Measurements from ENCODE around the gene TTC19. TPM values are rescaled to one million over a fixed set of nuclear protein-coding genes. Genes with fewer than 3 reads are reported as not detected.

The TTC19 gene
- total and polyA plus RNA-seq, 2 experiments from 2014 or later: 30.3 to 93.5 TPM

- TF ChIP-seq, protein P1, sequence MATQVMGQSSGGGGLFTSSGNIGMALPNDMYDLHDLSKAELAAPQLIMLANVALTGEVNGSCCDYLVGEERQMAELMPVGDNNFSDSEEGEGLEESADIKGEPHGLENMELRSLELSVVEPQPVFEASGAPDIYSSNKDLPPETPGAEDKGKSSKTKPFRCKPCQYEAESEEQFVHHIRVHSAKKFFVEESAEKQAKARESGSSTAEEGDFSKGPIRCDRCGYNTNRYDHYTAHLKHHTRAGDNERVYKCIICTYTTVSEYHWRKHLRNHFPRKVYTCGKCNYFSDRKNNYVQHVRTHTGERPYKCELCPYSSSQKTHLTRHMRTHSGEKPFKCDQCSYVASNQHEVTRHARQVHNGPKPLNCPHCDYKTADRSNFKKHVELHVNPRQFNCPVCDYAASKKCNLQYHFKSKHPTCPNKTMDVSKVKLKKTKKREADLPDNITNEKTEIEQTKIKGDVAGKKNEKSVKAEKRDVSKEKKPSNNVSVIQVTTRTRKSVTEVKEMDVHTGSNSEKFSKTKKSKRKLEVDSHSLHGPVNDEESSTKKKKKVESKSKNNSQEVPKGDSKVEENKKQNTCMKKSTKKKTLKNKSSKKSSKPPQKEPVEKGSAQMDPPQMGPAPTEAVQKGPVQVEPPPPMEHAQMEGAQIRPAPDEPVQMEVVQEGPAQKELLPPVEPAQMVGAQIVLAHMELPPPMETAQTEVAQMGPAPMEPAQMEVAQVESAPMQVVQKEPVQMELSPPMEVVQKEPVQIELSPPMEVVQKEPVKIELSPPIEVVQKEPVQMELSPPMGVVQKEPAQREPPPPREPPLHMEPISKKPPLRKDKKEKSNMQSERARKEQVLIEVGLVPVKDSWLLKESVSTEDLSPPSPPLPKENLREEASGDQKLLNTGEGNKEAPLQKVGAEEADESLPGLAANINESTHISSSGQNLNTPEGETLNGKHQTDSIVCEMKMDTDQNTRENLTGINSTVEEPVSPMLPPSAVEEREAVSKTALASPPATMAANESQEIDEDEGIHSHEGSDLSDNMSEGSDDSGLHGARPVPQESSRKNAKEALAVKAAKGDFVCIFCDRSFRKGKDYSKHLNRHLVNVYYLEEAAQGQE (IDR thresholded peaks at IDR 0.05; ENCODE audit: unreplicated experiment): no peak
- TF ChIP-seq JUNB (IDR thresholded peaks at IDR 0.05; ENCODE audit: unreplicated experiment) (no peak), ZNF114 (CRISPR knock-in tag; IDR thresholded peaks at IDR 0.05) (no peak), EZH2 (IDR thresholded peaks at IDR 0.05; ENCODE audit: low read depth, unreplicated experiment) (no peak)
Measured at GRCh38 chr17:15981208-15981607, 18.4 kb upstream of the TTC19 start (continued).

DNA sequence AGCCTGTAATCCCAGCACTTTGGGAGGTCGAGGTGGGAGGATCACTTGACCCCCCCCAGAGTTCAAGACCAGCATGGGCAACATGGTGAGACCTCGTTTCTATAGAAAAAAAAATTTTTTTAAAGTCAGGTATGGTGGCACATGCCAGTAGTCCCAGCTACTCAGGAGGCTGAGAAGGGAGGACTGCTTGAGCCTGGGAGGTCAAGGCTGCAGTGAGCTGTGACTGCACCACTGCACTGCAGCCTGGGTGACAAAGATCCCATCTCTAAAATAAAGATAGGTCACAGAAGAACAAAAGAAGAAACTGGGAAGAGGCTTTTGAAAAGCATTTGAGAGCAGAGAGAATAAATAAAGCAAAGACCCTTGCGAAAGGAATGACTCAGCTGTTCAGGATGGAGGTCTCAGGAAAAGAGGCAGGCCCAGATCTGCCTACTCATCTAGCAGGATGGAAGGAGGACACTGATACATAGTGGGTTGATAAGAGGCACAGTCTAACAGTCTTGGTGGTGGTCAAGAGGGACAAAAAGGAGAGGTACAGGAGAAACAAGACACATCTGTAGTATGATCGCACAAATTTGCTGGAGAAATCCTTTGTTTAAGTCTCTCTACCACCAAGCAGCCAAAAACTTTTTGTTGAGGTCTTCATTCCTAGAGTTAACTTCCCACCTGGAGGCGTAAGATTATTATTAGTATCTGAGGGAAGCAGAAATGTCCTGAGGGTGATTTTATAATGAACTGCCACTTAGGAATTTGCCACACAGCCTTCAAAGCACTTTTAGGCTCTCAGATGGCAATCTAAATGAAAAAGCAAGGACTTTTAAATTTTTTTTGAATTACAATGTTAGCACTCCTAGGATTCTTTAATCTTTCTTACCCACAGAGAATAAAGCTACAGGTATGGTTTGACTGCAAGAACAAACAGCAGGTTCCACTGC is 17.7 kb upstream of the TTC19 start:
- Histone ChIP-seq H3K79me2 (replicated peaks; ENCODE audit: insufficient read depth) (no peaks in the 10 kb centered on the region), H3K36me3 (ENCODE audit: insufficient read depth) (peaks cover 4% of the 10 kb centered on the region; the same call in 1 of the 2 replicates)
- no peak; the same call in 1 of the 3 replicates for ATAC-seq
- TF ChIP-seq JUNB (IDR thresholded peaks at IDR 0.05; ENCODE audit: unreplicated experiment) (no peak), CTCF (conservative IDR thresholded peaks at IDR 0.05; ENCODE audit: low read depth in 2 of 2) (no peak), ZNF331 (CRISPR knock-in tag; IDR thresholded peaks at IDR 0.05; ENCODE audit: low read depth) (no peak), EZH2 (IDR thresholded peaks at IDR 0.05; ENCODE audit: low read depth, unreplicated experiment) (no peak), CREB1 (CRISPR knock-in tag; IDR thresholded peaks at IDR 0.05; ENCODE audit: low read depth) (no peak), NANOG (IDR thresholded peaks at IDR 0.05; ENCODE audit: borderline replicate concordance) (no peak), ZNF114 (CRISPR knock-in tag; IDR thresholded peaks at IDR 0.05) (no peak)
- TF ChIP-seq, protein P2, sequence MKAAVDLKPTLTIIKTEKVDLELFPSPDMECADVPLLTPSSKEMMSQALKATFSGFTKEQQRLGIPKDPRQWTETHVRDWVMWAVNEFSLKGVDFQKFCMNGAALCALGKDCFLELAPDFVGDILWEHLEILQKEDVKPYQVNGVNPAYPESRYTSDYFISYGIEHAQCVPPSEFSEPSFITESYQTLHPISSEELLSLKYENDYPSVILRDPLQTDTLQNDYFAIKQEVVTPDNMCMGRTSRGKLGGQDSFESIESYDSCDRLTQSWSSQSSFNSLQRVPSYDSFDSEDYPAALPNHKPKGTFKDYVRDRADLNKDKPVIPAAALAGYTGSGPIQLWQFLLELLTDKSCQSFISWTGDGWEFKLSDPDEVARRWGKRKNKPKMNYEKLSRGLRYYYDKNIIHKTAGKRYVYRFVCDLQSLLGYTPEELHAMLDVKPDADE (IDR thresholded peaks at IDR 0.05): no peak
- TF ChIP-seq, protein P3, sequence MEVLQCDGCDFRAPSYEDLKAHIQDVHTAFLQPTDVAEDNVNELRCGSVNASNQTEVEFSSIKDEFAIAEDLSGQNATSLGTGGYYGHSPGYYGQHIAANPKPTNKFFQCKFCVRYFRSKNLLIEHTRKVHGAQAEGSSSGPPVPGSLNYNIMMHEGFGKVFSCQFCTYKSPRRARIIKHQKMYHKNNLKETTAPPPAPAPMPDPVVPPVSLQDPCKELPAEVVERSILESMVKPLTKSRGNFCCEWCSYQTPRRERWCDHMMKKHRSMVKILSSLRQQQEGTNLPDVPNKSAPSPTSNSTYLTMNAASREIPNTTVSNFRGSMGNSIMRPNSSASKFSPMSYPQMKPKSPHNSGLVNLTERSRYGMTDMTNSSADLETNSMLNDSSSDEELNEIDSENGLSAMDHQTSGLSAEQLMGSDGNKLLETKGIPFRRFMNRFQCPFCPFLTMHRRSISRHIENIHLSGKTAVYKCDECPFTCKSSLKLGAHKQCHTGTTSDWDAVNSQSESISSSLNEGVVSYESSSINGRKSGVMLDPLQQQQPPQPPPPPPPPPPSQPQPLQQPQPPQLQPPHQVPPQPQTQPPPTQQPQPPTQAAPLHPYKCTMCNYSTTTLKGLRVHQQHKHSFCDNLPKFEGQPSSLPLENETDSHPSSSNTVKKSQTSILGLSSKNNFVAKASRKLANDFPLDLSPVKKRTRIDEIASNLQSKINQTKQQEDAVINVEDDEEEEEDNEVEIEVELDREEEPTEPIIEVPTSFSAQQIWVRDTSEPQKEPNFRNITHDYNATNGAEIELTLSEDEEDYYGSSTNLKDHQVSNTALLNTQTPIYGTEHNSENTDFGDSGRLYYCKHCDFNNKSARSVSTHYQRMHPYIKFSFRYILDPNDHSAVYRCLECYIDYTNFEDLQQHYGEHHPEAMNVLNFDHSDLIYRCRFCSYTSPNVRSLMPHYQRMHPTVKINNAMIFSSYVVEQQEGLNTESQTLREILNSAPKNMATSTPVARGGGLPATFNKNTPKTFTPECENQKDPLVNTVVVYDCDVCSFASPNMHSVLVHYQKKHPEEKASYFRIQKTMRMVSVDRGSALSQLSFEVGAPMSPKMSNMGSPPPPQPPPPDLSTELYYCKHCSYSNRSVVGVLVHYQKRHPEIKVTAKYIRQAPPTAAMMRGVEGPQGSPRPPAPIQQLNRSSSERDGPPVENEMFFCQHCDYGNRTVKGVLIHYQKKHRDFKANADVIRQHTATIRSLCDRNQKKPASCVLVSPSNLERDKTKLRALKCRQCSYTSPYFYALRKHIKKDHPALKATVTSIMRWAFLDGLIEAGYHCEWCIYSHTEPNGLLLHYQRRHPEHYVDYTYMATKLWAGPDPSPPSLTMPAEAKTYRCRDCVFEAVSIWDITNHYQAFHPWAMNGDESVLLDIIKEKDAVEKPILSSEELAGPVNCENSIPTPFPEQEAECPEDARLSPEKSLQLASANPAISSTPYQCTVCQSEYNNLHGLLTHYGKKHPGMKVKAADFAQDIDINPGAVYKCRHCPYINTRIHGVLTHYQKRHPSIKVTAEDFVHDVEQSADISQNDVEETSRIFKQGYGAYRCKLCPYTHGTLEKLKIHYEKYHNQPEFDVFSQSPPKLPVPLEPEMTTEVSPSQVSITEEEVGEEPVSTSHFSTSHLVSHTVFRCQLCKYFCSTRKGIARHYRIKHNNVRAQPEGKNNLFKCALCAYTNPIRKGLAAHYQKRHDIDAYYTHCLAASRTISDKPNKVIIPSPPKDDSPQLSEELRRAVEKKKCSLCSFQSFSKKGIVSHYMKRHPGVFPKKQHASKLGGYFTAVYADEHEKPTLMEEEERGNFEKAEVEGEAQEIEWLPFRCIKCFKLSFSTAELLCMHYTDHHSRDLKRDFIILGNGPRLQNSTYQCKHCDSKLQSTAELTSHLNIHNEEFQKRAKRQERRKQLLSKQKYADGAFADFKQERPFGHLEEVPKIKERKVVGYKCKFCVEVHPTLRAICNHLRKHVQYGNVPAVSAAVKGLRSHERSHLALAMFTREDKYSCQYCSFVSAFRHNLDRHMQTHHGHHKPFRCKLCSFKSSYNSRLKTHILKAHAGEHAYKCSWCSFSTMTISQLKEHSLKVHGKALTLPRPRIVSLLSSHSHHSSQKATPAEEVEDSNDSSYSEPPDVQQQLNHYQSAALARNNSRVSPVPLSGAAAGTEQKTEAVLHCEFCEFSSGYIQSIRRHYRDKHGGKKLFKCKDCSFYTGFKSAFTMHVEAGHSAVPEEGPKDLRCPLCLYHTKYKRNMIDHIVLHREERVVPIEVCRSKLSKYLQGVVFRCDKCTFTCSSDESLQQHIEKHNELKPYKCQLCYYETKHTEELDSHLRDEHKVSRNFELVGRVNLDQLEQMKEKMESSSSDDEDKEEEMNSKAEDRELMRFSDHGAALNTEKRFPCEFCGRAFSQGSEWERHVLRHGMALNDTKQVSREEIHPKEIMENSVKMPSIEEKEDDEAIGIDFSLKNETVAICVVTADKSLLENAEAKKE (CRISPR knock-in tag; IDR thresholded peaks at IDR 0.05): no peak

More for the DNA sequence above, 17.7 kb upstream of the TTC19 start:
- DNase-seq (ENCODE audit: low spot score): peak; percentile 42
- Histone ChIP-seq H4K20me1 (replicated peaks; ENCODE audit: insufficient read depth) (0 out of 2 replicates have a peak, but pooled peaks cover 4% of the 10 kb centered on the region), H3K4me3 (no peak overlapping the region), H3K4me2 (no peak overlapping the region), H2AFZ (no peak overlapping the region), H3K4me1 (ENCODE audit: insufficient read depth) (peaks cover 7% of the 10 kb centered on the region; the same call in 1 of the 2 replicates), H3K27me3 (ENCODE audit: insufficient read depth) (no peaks in the 10 kb centered on the region), H3K27ac (ENCODE audit: low read depth) (no peak overlapping the region), H3K9me2 (ENCODE audit: insufficient read depth) (no peaks in the 10 kb centered on the region), H3F3A (replicated peaks; ENCODE audit: low read depth) (0 out of 2 replicates have a peak, but pooled peaks cover 3% of the 10 kb centered on the region)
- Mint-ChIP-seq H3K4me3 (no peak overlapping the region; the same call in 2 of the 3 replicates), H3K4me1 (peaks cover 10% of the 10 kb centered on the region), H3K27me3 (ENCODE audit: insufficient read depth, low read depth, poor library complexity) (no peaks in the 10 kb centered on the region), H3K36me3 (ENCODE audit: low read depth) (peaks cover 83% of the 10 kb centered on the region), H3K9me3 (peaks cover 8% of the 10 kb centered on the region), H3K27ac (peak overlapping the region; percentile 74)
